ENCODE data around the gene LYG2. TPM values are rescaled to one million over a fixed set of nuclear protein-coding genes. Genes with fewer than 3 reads are reported as not detected.
"Not testable (repeated sequence)": the region's sequence is repeated elsewhere in the genome, so short reads cannot be mapped to it uniquely, and the experiment has no call there.

The LYG2 gene, protein sequence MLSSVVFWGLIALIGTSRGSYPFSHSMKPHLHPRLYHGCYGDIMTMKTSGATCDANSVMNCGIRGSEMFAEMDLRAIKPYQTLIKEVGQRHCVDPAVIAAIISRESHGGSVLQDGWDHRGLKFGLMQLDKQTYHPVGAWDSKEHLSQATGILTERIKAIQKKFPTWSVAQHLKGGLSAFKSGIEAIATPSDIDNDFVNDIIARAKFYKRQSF
- total RNA-seq (not detected), polyA plus RNA-seq (not detected)
- long read RNA-seq, donor 1, partial matches to known transcripts: 0 of 1 reads
- long read RNA-seq, donor 1, other reads (novel, unspliced or antisense): 1 of 1 reads
- long read RNA-seq, donor 2: 0 reads
- long read RNA-seq, donor 3: 0 reads
- long read RNA-seq, donor 4: 0 reads

- Histone ChIP-seq H3K4me3 (ENCODE audit: low read length) (no peak within 1 kb of the TSS), H3K4me1 (ENCODE audit: control insufficient read depth, insufficient read depth, low read length) (no peaks in the 10 kb centered on the region), H3K9me3 (ENCODE audit: control insufficient read depth, low read length) (no peaks in the 10 kb centered on the region), H3K27ac (ENCODE audit: low read length) (no peak within 1 kb of the TSS), H3K27me3 (ENCODE audit: control insufficient read depth, insufficient read depth) (no peaks in the 10 kb centered on the region)
- ATAC-seq (no peak), DNase-seq (no peak)
- WGBS: 64% methylated on average over 7 of the region's 7 CpGs
- intact Hi-C loops (cut with DNase I): no loop called here
These were observed at the start of gene LYG2 for GRCh38 chr2:99255491-99256318. LYG2 (minus strand) TSS chr2:99255666; CDS start chr2:99254260, 1,406 bp downstream.

GRCh38 chr2:99301097-99301496 is 45.6 kb upstream of the LYG2 start, which contains the start of gene LYG1:
LYG1 (minus strand) TSS chr2:99301197; CDS start chr2:99295670, 5,527 bp downstream.
- ATAC-seq; H3K9me3 ChIP-seq (ENCODE audit: control insufficient read depth, low read length); intact Hi-C loops (cut with DNase I); H3K27ac ChIP-seq (ENCODE audit: low read length); H3K27me3 ChIP-seq (ENCODE audit: control insufficient read depth, insufficient read depth); DNase-seq; H3K4me1 ChIP-seq (ENCODE audit: control insufficient read depth, insufficient read depth, low read length); H3K4me3 ChIP-seq (ENCODE audit: low read length): not testable (repeated sequence)
- WGBS: 87% methylated on average over 2 of the region's 2 CpGs

DNA sequence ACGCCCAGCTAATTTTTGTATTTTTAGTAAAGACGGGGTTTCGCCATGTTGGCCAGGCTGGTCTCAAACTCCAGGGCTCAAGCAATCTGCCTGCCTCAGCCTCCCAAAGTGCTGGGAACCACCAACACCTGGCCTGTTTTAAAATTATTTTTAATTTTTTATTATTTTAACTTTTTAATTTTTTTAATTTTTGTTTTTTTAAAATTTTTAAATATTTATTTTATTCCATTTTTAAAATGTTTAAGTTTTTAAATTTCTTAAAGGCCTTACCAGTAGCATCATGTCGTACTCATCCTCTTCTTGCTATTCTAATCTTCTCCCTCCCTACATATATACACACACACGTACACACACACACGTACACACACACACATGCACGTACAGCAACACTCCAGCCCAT is 44.1 kb upstream of the LYG2 start:
- DNase-seq (no peak), ATAC-seq (no peak)
- intact Hi-C loops (cut with DNase I): no loop called here
- Histone ChIP-seq H3K4me3 (ENCODE audit: low read length) (no peak overlapping the region), H3K4me1 (ENCODE audit: control insufficient read depth, insufficient read depth, low read length) (no peaks in the 10 kb centered on the region), H3K27me3 (ENCODE audit: control insufficient read depth, insufficient read depth) (no peaks in the 10 kb centered on the region), H3K27ac (ENCODE audit: low read length) (no peak overlapping the region), H3K9me3 (ENCODE audit: control insufficient read depth, low read length) (no peaks in the 10 kb centered on the region)
- 97% methylated on average over 7 of the region's 7 CpGs for WGBS

- no peaks in the 10 kb centered on the region for H3K27me3 ChIP-seq (ENCODE audit: control insufficient read depth, insufficient read depth)
- ATAC-seq: no peak
- DNase-seq: no peak
- intact Hi-C loops (cut with DNase I): no loop called here
- no peak overlapping the region for H3K4me3 ChIP-seq (ENCODE audit: low read length)
- H3K4me1 ChIP-seq (ENCODE audit: control insufficient read depth, insufficient read depth, low read length): no peaks in the 10 kb centered on the region
- no peak overlapping the region for H3K27ac ChIP-seq (ENCODE audit: low read length)
- no peaks in the 10 kb centered on the region for H3K9me3 ChIP-seq (ENCODE audit: control insufficient read depth, low read length)
- 62% methylated on average over 2 of the region's 2 CpGs for WGBS
These were observed 42.5 kb upstream of the LYG2 start for GRCh38 chr2:99297994-99298393.

GRCh38 chr2:99285526-99285925 is 30.1 kb upstream of the LYG2 start:
- DNase-seq (no peak), ATAC-seq (no peak)
- Histone ChIP-seq H3K4me1 (ENCODE audit: control insufficient read depth, insufficient read depth, low read length) (no peaks in the 10 kb centered on the region), H3K27me3 (ENCODE audit: control insufficient read depth, insufficient read depth) (no peaks in the 10 kb centered on the region), H3K4me3 (ENCODE audit: low read length) (no peak overlapping the region), H3K27ac (ENCODE audit: low read length) (no peak overlapping the region), H3K9me3 (ENCODE audit: control insufficient read depth, low read length) (no peaks in the 10 kb centered on the region)
- intact Hi-C loops (cut with DNase I): no loop called here
- 92% methylated on average over 7 of the region's 7 CpGs for WGBS

DNA sequence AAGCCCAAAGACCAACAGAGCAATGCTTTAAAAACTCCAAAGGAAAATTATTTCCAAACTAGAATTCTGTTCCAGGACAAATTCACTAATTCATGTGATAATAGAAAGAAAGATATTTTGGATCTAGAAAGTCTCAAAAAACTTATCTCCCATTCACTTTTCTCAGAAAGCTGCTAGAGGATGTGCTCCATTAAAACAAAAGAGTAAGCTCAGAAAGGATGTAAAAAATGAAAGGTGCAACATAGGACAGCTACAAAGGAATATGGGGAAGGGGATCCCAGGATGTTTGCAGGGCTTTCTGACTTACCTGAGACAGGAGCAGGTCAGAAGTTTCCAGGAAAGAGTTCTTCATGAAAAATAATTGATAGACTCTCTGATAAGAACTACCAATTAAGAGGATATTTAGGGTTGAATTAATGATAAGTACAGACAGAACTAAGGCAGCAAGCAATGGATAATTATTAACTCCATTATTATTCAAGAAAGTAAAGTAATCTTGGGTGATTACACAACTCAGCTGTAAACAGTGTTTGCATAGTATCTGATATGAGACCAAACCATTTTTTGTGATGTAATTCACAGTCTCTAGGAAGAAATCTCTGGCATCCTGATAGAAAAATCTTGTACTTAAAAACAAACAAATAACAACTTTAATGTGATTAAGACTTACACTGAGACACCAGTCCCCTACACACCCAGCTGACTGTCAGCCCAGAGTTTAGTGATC is 24.7 kb upstream of the LYG2 start:
- Histone ChIP-seq H3K27me3 (ENCODE audit: control insufficient read depth, insufficient read depth) (no peaks in the 10 kb centered on the region), H3K4me1 (ENCODE audit: control insufficient read depth, insufficient read depth, low read length) (no peaks in the 10 kb centered on the region), H3K9me3 (ENCODE audit: control insufficient read depth, low read length) (no peaks in the 10 kb centered on the region), H3K4me3 (ENCODE audit: low read length) (no peak overlapping the region), H3K27ac (ENCODE audit: low read length) (no peak overlapping the region)
- intact Hi-C loops (cut with DNase I): no loop called here
- no peak for DNase-seq
- ATAC-seq: no peak

- intact Hi-C loops (cut with DNase I): no loop called here
- H3K9me3 ChIP-seq (ENCODE audit: control insufficient read depth, low read length): no peaks in the 10 kb centered on the region
- no peak overlapping the region for H3K4me3 ChIP-seq (ENCODE audit: low read length)
- WGBS: 95% methylated on average over 2 of the region's 2 CpGs
- DNase-seq (no peak), ATAC-seq (no peak)
- no peak overlapping the region for H3K27ac ChIP-seq (ENCODE audit: low read length)
- no peaks in the 10 kb centered on the region for H3K4me1 ChIP-seq (ENCODE audit: control insufficient read depth, insufficient read depth, low read length)
- no peaks in the 10 kb centered on the region for H3K27me3 ChIP-seq (ENCODE audit: control insufficient read depth, insufficient read depth)
These were observed 23.4 kb upstream of the LYG2 start for GRCh38 chr2:99278793-99279291.

- H3K4me1 ChIP-seq (ENCODE audit: control insufficient read depth, insufficient read depth, low read length); intact Hi-C loops (cut with DNase I); H3K27ac ChIP-seq (ENCODE audit: low read length); H3K4me3 ChIP-seq (ENCODE audit: low read length); DNase-seq; ATAC-seq; H3K9me3 ChIP-seq (ENCODE audit: control insufficient read depth, low read length); H3K27me3 ChIP-seq (ENCODE audit: control insufficient read depth, insufficient read depth): not testable (repeated sequence)
- 90% methylated on average over 5 of the region's 5 CpGs for WGBS
These were observed 22.8 kb upstream of the LYG2 start for GRCh38 chr2:99278195-99278765.

DNA sequence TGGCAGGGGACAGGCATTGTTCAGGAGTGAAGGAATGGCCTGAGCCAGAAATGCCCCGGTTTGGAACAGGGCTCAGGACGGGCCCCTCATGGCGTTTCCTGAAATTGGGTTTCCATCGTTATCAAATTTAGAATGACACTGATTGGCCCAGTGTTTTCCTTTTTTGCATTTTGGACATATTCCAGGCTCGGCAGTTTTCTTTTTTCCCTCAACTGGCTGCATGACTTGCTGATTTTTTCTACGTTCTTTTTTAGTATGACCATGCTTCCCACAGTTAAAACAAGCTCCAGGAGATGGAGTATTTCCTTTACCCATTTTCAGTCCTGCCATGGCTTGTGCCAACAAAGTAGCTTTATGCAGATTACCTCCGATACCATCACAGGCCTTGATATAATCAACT is 20.4 kb upstream of the LYG2 start:
- WGBS: 57% methylated on average over 7 of the region's 7 CpGs
- H3K9me3 ChIP-seq (ENCODE audit: control insufficient read depth, low read length): no peaks in the 10 kb centered on the region
- no peaks in the 10 kb centered on the region for H3K4me1 ChIP-seq (ENCODE audit: control insufficient read depth, insufficient read depth, low read length)
- ATAC-seq (no peak), DNase-seq (peak in 1 of 3 donors; percentile 44)
- no peak overlapping the region for H3K27ac ChIP-seq (ENCODE audit: low read length)
- H3K4me3 ChIP-seq (ENCODE audit: low read length): no peak overlapping the region
- intact Hi-C loops (cut with DNase I): no loop called here
- no peaks in the 10 kb centered on the region for H3K27me3 ChIP-seq (ENCODE audit: control insufficient read depth, insufficient read depth)

- 72% methylated on average over 4 of the region's 4 CpGs for WGBS
- H3K4me3 ChIP-seq (ENCODE audit: low read length): no peak overlapping the region
- no peaks in the 10 kb centered on the region for H3K9me3 ChIP-seq (ENCODE audit: control insufficient read depth, low read length)
- ATAC-seq: no peak
- no peaks in the 10 kb centered on the region for H3K4me1 ChIP-seq (ENCODE audit: control insufficient read depth, insufficient read depth, low read length)
- DNase-seq: no peak
- H3K27ac ChIP-seq (ENCODE audit: low read length): no peak overlapping the region
- intact Hi-C loops (cut with DNase I): no loop called here
- no peaks in the 10 kb centered on the region for H3K27me3 ChIP-seq (ENCODE audit: control insufficient read depth, insufficient read depth)
These were observed 5.8 kb upstream of the LYG2 start for GRCh38 chr2:99261242-99261641.
